Small intestine (tissue), 16 donors: Measurements from ENCODE around the gene SLC25A22. TPM values are rescaled to one million over a fixed set of nuclear protein-coding genes. Genes with fewer than 3 reads are reported as not detected.

Source experiments
- DNase-seq, 2 donors: peaks; one replicate each; pipeline versions ENCODE4 v3.0.0 to v3.0.0-alpha.2; 2013
- FAIRE-seq: peaks from 2 replicates; lab custom pipeline; 2012; peaks lifted over from hg19 to GRCh38; lab: Jason Lieb, UNC
- H3K27ac ChIP-seq, 3 donors: one replicate each; pipeline ENCODE4 v1.5.1; 2013; ENCODE audit warnings: low read length in 2 of 3, mild to moderate bottlenecking in 2 of 3, control low read depth in 1 of 3, inconsistent platforms in 1 of 3, low read depth in 1 of 3, moderate library complexity in 1 of 3
- H3K27me3 ChIP-seq, 3 donors: one replicate each; pipeline ENCODE4 v1.6.1; 2013; ENCODE audit warnings: low read length in 3 of 3, inconsistent platforms in 1 of 3; ENCODE audit not compliant: control insufficient read depth in 3 of 3, insufficient read depth in 3 of 3
- H3K36me3 ChIP-seq, 3 donors: one replicate each; pipeline ENCODE4 v1.6.1; 2013; ENCODE audit warnings: low read length in 3 of 3, inconsistent platforms in 1 of 3, low read depth in 1 of 3, mild to moderate bottlenecking in 1 of 3, moderate library complexity in 1 of 3; ENCODE audit not compliant: control insufficient read depth in 3 of 3, insufficient read depth in 2 of 3
- H3K4me1 ChIP-seq, 3 donors: one replicate each; pipeline ENCODE4 v1.6.1; 2013; ENCODE audit warnings: low read length in 2 of 3, inconsistent platforms in 1 of 3, low read depth in 1 of 3, mild to moderate bottlenecking in 1 of 3, moderate library complexity in 1 of 3; ENCODE audit not compliant: control insufficient read depth in 3 of 3, insufficient read depth in 2 of 3
- H3K4me3 ChIP-seq, 3 donors: one replicate each; pipeline ENCODE4 v1.5.1; 2013; ENCODE audit warnings: low read length in 3 of 3, control low read depth in 1 of 3, inconsistent platforms in 1 of 3, low read depth in 1 of 3, mild to moderate bottlenecking in 1 of 3, moderate library complexity in 1 of 3
- H3K9me3 ChIP-seq, 2 donors: one replicate each; pipeline ENCODE4 v1.6.1; 2013; ENCODE audit warnings: low read depth in 1 of 2, low read length in 1 of 2; ENCODE audit not compliant: control insufficient read depth in 2 of 2, insufficient read depth in 1 of 2
- WGBS, 3 donors: extraction: QIAGEN DNeasy Blood & Tissue Kit; methylation state at CpG; one replicate each; pipeline ENCODE4 v1.1.7; 2013; 5-methylcytosine and 5-hydroxymethylcytosine counted together
- long read RNA-seq, 10 donors: transcript quantifications; one replicate each; lab custom pipeline, GENCODE V29; 2026
- polyA plus RNA-seq, 4 donors: library from polyadenylated mRNA; stranded (reverse) in 3 of 4; unstranded in 1 of 4; fragments of 200-250 nt in 3 of 4; fragments of 120-200 nt in 1 of 4; gene quantifications; one replicate each; pipeline versions ENCODE4 v1.2.1 to v1.2.3, GENCODE V29; 2013
- donor health status: healthy with polysubstance abuse.
- donor health status: control.
- donor health status: control.
- donor health status: Bipolar disorder and iron deficiency.
- donor health status: healthy.

Gene SLC25A22
- 10 to 100 TPM; 10.5 to 21.9 (median 10.8) TPM for polyA plus RNA-seq
- long read RNA-seq, donor 1, partial matches to known transcripts = 0 of 2 reads
- long read RNA-seq, donor 1, other reads (novel, unspliced or antisense) = 0 of 2 reads
- long read RNA-seq, donor 2 = 0 reads
- long read RNA-seq, donor 3, partial matches to known transcripts = 0 of 6 reads
- long read RNA-seq, donor 3, other reads (novel, unspliced or antisense) = 0 of 6 reads
- long read RNA-seq, donor 4 = 0 reads
- long read RNA-seq, donor 5 = 0 reads
- long read RNA-seq, donor 6 = 0 reads
- long read RNA-seq, donor 7 = 0 reads
- long read RNA-seq, donor 8 = 0 reads
- long read RNA-seq, donor 9 = 0 reads
- long read RNA-seq, donor 10, partial matches to known transcripts = 0 of 4 reads
- long read RNA-seq, donor 10, other reads (novel, unspliced or antisense) = 0 of 4 reads

GRCh38 chr11:798093-798713 is at the start of gene SLC25A22:
SLC25A22 (minus strand) TSS chr11:798281; CDS start chr11:795006, 3,275 bp downstream.
- no peak for FAIRE-seq

GRCh38 chr11:847876-848275 is 49.8 kb upstream of the SLC25A22 start:
- WGBS, 3 donors = 39 to 75% (median 68%) methylated on average over 13 to 18 of the region's 18 CpGs
- DNase-seq (no peak), FAIRE-seq (no peak)
- Histone ChIP-seq H3K36me3 (no peaks in the 10 kb centered on the region), H3K27me3 (peaks cover 0 to 79% (median 6%) of the 10 kb centered on the region in 3 donors), H3K4me3 (no peak overlapping the region), H3K27ac (no peak overlapping the region), H3K4me1 (peaks cover 0 to 44% (median 4%) of the 10 kb centered on the region in 3 donors), H3K9me3 (no peaks in the 10 kb centered on the region)

More at GRCh38 chr11:798093-798713, at the start of gene SLC25A22:
- H3K36me3 ChIP-seq = peaks cover 0 to 58% (median 3%) of the 10 kb centered on the region in 3 donors
- WGBS, 3 donors = 2 to 3% (median 2%) methylated on average over 37 to 69 of the region's 69 CpGs
- H3K27ac ChIP-seq = peak within 1 kb of the TSS; percentile 80 to 92 (median 91)
- H3K4me3 ChIP-seq = peak within 1 kb of the TSS; percentile 42 to 87 (median 60)
- no peaks in the 10 kb centered on the region for H3K9me3 ChIP-seq
- peak; percentile 78 to 93 for DNase-seq
- peaks cover 3 to 26% (median 10%) of the 10 kb centered on the region in 3 donors for H3K4me1 ChIP-seq
- no peaks in the 10 kb centered on the region for H3K27me3 ChIP-seq

DNA sequence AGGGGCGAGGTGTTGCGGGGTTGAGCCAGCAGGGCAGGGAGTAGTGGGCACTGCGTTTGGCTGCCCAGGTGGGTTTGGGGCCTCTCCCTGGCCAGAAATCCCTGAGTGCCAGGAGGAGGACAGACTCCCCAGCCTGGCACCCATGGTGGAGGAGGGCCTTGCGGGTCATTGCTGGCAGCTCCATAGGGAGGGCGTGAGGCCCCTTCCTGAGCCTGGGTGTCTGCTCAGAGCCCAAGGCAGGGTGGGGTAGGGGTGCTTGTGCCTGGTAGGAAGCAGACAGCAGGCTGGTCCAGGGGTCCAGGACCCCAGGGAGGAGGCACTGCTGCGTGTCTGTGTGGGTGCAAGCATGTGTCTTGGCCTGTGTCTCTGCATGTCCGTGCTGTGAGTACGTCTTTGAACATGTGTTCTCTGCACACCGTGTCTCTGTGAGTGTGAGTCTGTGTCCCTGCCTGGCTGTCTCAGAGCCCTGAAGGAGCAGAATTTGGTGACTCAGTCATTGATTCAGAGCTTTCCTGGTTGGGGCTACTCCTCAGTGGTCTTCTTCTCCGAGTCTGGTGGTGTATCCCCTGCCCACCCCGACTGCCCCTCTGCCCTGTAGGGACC is 48.5 kb upstream of the SLC25A22 start:
- FAIRE-seq (no peak), DNase-seq (no peak)
- Histone ChIP-seq H3K4me1 (peaks cover 0 to 44% (median 4%) of the 10 kb centered on the region in 3 donors), H3K9me3 (no peaks in the 10 kb centered on the region), H3K27ac (no peak overlapping the region), H3K27me3 (peaks cover 0 to 73% (median 6%) of the 10 kb centered on the region in 3 donors), H3K36me3 (no peaks in the 10 kb centered on the region), H3K4me3 (no peak overlapping the region)
- WGBS, 3 donors = 68 to 76% (median 70%) methylated on average over 11 of the region's 11 CpGs

GRCh38 chr11:845872-846495 is 47.9 kb upstream of the SLC25A22 start:
- H3K27ac ChIP-seq = no peak overlapping the region

GRCh38 chr11:844693-845644 is 46.9 kb upstream of the SLC25A22 start:
- WGBS, 3 donors = 34 to 38% (median 34%) methylated on average over 25 to 31 of the region's 31 CpGs
- Histone ChIP-seq H3K4me1 (peaks cover 4 to 43% (median 13%) of the 10 kb centered on the region in 3 donors), H3K27me3 (peaks cover 0 to 56% (median 4%) of the 10 kb centered on the region in 3 donors), H3K9me3 (no peaks in the 10 kb centered on the region), H3K36me3 (peaks cover 0 to 14% (median 0%) of the 10 kb centered on the region in 3 donors), H3K27ac (peak overlapping the region in 2 of 3 donors; percentile 73 to 84), H3K4me3 (no peak overlapping the region)
- DNase-seq (peak in 1 of 2 donors; percentile 66), FAIRE-seq (no peak)

More at GRCh38 chr11:845872-846495, 47.9 kb upstream of the SLC25A22 start:
- Histone ChIP-seq H3K9me3 (no peaks in the 10 kb centered on the region), H3K36me3 (peaks cover 0 to 3% (median 0%) of the 10 kb centered on the region in 3 donors), H3K4me1 (peaks cover under 1 to 45% (median 8%) of the 10 kb centered on the region in 3 donors), H3K4me3 (no peak overlapping the region), H3K27me3 (peaks cover 0 to 67% (median 6%) of the 10 kb centered on the region in 3 donors)
- no peak for FAIRE-seq
- 55 to 69% (median 62%) methylated on average over 8 of the region's 8 CpGs for WGBS, 3 donors
- no peak for DNase-seq

DNA sequence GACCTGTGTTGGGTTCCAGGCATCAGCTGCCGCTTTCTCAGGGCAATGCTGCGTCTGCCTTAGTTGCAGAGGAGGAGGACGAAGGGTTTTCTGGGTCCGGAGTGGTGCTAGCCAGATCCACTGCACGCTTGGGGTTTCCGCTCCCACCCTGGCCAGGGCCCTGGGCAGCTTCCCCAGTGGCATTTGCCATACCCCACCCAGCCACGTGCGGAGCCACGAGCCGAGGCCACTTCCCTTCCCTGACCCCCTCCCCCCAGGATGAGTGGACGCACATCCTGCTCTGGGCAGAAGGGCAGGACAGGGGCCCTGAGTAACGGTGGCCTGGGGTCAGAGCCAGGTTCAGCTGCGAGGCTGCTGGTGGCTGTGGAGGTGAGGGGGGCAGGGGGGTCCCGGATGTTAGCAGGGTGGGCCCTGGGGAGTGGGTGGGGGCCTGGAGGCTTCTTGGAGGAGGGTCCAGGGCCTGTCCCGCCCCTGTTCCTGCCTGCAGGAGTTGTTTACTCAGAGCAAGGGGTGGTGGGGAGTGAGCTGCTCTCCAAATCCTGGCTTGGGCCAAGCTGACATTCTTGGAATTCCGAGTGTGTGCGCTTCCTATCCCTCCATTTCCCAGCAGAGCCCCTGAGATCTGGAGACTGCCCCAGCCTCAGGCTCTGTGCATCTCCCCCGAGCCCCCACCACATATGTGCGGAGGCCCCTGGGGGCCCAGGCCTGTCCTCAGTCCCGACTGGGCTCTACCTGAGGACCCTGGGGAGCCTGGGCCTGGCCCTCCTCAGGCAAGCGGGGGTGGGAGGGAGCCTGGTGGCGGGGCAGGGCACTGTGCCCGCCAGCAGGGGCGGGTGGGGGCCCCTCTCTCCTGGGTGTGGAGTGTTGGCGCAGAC is 46.0 kb upstream of the SLC25A22 start:
- FAIRE-seq = no peak
- peaks cover 0 to 23% (median 2%) of the 10 kb centered on the region in 3 donors for H3K36me3 ChIP-seq
- peaks cover 4 to 48% (median 13%) of the 10 kb centered on the region in 3 donors for H3K4me1 ChIP-seq
- no peaks in the 10 kb centered on the region for H3K9me3 ChIP-seq
- DNase-seq = peak; percentile 27 to 61
- peak overlapping the region; percentile 43 to 85 (median 80) for H3K4me3 ChIP-seq
- H3K27me3 ChIP-seq = peaks cover 0 to 53% (median 0%) of the 10 kb centered on the region in 3 donors
- 7 to 13% (median 7%) methylated on average over 19 to 25 of the region's 25 CpGs for WGBS, 3 donors
- H3K27ac ChIP-seq = peak overlapping the region; percentile 6 to 84 (median 73)
